Testis (tissue), 3 donors: ENCODE measurements around the gene BNIPL. TPM values are rescaled to one million over a fixed set of nuclear protein-coding genes. Genes with fewer than 3 reads are reported as not detected.

Experiments used
- DNase-seq: peaks from one replicate; pipeline ENCODE4 v3.0.0-alpha.2; 2019
- H3K27ac ChIP-seq, 2 donors: fragments of 200-600 bp; sonication (generic); one replicate each; pipeline ENCODE4 v1.5.1; 2019
- H3K27me3 ChIP-seq: fragments of 200-600 bp; sonication (generic); one replicate; pipeline ENCODE4 v1.5.1; 2019
- H3K36me3 ChIP-seq: fragments of 200-600 bp; sonication (generic); one replicate; pipeline ENCODE4 v1.5.1; 2017; ENCODE audit warnings: low read depth; ENCODE audit errors: missing control alignments
- H3K4me1 ChIP-seq: fragments of 200-600 bp; sonication (generic); one replicate; pipeline ENCODE4 v1.5.1; 2019
- H3K4me3 ChIP-seq, 2 donors: fragments of 200-600 bp; sonication (generic); one replicate each; pipeline ENCODE4 v1.5.1; 2017 to 2019
- H3K9me3 ChIP-seq: fragments of 200-600 bp; sonication (generic); one replicate; pipeline ENCODE4 v1.5.1; 2017
- CTCF ChIP-seq, 3 experiments: fragments of 450-650 bp in 2 of 3; fragments of 200-600 bp in 1 of 3; sonication (generic) in 1 of 3; IDR thresholded peaks; one replicate each; pipeline ENCODE4 v1.5.1; 2016 to 2019; ENCODE audit warnings: antibody characterized with exemption in 3 of 3, mild to moderate bottlenecking in 2 of 3, moderate library complexity in 1 of 3
- POLR2A ChIP-seq: fragments of 450-650 bp; IDR thresholded peaks from one replicate; pipeline ENCODE4 v1.6.1; 2017; ENCODE audit warnings: antibody characterized with exemption, mild to moderate bottlenecking, moderate library complexity
- WGBS, 2 donors: methylation state at CpG; one replicate each; pipeline ENCODE4 v1.1.5; 2018; 5-methylcytosine and 5-hydroxymethylcytosine counted together
- intact Hi-C: fragments of 100-400 bp; cut with DNase I; formaldehyde crosslinking; loops from one replicate; pipeline ENCODE4 v1.15.1; 2023; ENCODE audit warnings: low total_unique reads
- polyA plus RNA-seq: library from polyadenylated mRNA; stranded (reverse); fragments of 350-450 nt; fragmentation: Illumina TruSeq; extraction: RNeasy Lipid Tissue Mini Kit (QIAGEN cat#74804); gene quantifications from one replicate; pipeline ENCODE4 v1.2.3, GENCODE V29; 2014; ENCODE audit warnings: low read depth, low replicate concordance; ENCODE audit not compliant: insufficient read depth
- total RNA-seq, 2 donors: library from RNA; depleted of rRNA; stranded (reverse); fragments of >200 nt; gene quantifications; one replicate each; pipeline ENCODE4 v1.2.3, GENCODE V29; 2016

The BNIPL gene
- total and polyA plus RNA-seq, 3 donors from 2014 or later: 3.6 to 9.3 (median 5.0) TPM

- WGBS, 2 donors: 88 to 91% methylated on average over 2 of the region's 2 CpGs
- Histone ChIP-seq H3K9me3 (no peaks in the 10 kb centered on the region), H3K27me3 (no peaks in the 10 kb centered on the region), H3K36me3 (no peaks in the 10 kb centered on the region), H3K4me3 (no peak overlapping the region), H3K27ac (no peak overlapping the region), H3K4me1 (peaks cover 4% of the 10 kb centered on the region)
- intact Hi-C loops: no loop called here
- no peak for DNase-seq
- TF ChIP-seq CTCF (IDR thresholded peaks at IDR 0.05) (no peak), POLR2A (no peak)
Observed at GRCh38 chr1:151050051-151050688, 13.8 kb downstream of the BNIPL start.

GRCh38 chr1:151051356-151052009 lies 15.1 kb downstream of the BNIPL start:
- DNase-seq: no peak
- no peaks in the 10 kb centered on the region for H3K36me3 ChIP-seq
- TF ChIP-seq POLR2A (no peak), CTCF (IDR thresholded peaks at IDR 0.05) (no peak)
- 54 to 74% methylated on average over 2 of the region's 2 CpGs for WGBS, 2 donors
- no peak overlapping the region for H3K27ac ChIP-seq
- no peak overlapping the region for H3K4me3 ChIP-seq
- H3K27me3 ChIP-seq: no peaks in the 10 kb centered on the region
- H3K9me3 ChIP-seq: no peaks in the 10 kb centered on the region
- peaks cover 8% of the 10 kb centered on the region for H3K4me1 ChIP-seq
- intact Hi-C loops: no loop called here

- intact Hi-C loops: no loop called here
- no peak for DNase-seq
- Histone ChIP-seq H3K27me3 (no peaks in the 10 kb centered on the region), H3K4me3 (no peak overlapping the region), H3K27ac (no peak overlapping the region), H3K36me3 (no peaks in the 10 kb centered on the region), H3K4me1 (peaks cover 25% of the 10 kb centered on the region), H3K9me3 (no peaks in the 10 kb centered on the region)
- 72 to 77% methylated on average over 4 of the region's 4 CpGs for WGBS, 2 donors
- no peak for TF ChIP-seq POLR2A
- TF ChIP-seq CTCF (IDR thresholded peaks at IDR 0.05): no peak
Observed at GRCh38 chr1:151054971-151055547, 18.7 kb downstream of the BNIPL start.

GRCh38 chr1:151055581-151055980 lies 19.2 kb downstream of the BNIPL start:
- Histone ChIP-seq H3K27ac (peak overlapping the region in 1 of 2 donors; percentile 5), H3K9me3 (no peaks in the 10 kb centered on the region), H3K27me3 (no peaks in the 10 kb centered on the region), H3K36me3 (no peaks in the 10 kb centered on the region), H3K4me3 (no peak overlapping the region), H3K4me1 (peaks cover 30% of the 10 kb centered on the region)
- TF ChIP-seq CTCF (IDR thresholded peaks at IDR 0.05): no peak
- no peak for TF ChIP-seq POLR2A
- 44 to 100% methylated on average over 1 to 2 of the region's 2 CpGs for WGBS, 2 donors
- DNase-seq: no peak
- intact Hi-C loops: no loop called here
